Measurements from ENCODE around the gene NUDT22.
A peak's percentile ranks its signal among the peaks of the same experiment; 100 is the strongest.

Gene NUDT22

DNA sequence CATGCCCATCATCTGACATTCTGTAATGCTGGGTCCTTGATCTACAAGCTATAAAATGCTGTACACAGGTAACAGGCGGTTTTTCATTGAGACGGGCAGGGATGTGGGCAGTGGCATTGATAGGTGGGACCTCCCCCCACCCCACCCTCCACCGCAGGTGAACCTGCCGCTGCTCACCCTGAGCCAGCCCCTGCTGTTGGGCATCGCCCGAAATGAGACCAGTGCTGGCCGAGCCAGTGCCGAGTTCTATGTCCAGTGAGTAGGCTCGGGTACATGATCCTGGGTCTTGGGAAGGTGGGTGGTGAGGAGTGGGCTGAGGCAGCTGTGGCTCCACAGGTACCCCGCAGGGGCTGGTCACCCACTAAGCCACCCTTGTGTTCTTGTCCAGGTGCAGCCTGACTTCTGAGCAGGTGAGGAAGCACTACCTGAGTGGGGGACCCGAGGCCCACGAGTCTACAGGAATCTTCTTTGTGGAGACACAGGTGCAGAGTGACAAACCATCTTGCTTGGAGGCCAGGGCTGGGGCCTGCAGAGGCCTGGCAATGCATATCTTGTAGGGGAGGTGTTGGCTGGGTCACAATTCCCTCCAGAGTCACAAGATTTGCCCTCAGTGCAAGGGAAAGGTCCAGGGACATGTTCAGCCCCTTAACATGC is 3.1 kb downstream of the NUDT22 start:
- H3K36me3 Mint-ChIP-seq (ENCODE audit: low read depth) = no peaks in the 10 kb centered on the region
- H3K27me3 Mint-ChIP-seq (ENCODE audit: low read depth) = no peaks in the 10 kb centered on the region
- H3K9me3 Mint-ChIP-seq = no peaks in the 10 kb centered on the region
- peaks cover 36% of the 10 kb centered on the region for H3K4me1 Mint-ChIP-seq (ENCODE audit: low read depth)
- H3K27ac Mint-ChIP-seq = peak overlapping the region; percentile 26
- H3K4me3 Mint-ChIP-seq = peak overlapping the region; percentile 85

DNA sequence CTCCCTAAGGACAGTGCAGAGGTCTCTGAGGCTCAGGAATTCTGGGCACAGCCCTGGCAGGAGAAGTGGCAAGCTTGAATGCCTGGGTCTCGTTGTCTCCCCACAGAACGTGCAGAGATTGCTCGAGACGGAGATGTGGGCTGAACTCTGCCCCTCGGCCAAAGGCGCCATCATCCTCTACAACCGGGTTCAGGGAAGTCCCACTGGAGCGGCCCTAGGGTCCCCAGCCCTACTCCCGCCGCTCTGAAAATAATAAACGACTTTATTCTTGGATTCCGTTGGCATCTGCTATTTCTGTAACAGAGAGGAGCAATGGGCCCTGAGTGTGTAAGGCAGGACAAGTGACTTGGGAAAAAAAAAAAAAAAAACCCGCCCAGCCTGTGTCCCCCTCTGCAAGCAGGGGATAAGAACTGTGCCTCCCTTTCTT is 3.7 kb downstream of the NUDT22 start:
- no peaks in the 10 kb centered on the region for H3K27me3 Mint-ChIP-seq (ENCODE audit: low read depth)

DNA sequence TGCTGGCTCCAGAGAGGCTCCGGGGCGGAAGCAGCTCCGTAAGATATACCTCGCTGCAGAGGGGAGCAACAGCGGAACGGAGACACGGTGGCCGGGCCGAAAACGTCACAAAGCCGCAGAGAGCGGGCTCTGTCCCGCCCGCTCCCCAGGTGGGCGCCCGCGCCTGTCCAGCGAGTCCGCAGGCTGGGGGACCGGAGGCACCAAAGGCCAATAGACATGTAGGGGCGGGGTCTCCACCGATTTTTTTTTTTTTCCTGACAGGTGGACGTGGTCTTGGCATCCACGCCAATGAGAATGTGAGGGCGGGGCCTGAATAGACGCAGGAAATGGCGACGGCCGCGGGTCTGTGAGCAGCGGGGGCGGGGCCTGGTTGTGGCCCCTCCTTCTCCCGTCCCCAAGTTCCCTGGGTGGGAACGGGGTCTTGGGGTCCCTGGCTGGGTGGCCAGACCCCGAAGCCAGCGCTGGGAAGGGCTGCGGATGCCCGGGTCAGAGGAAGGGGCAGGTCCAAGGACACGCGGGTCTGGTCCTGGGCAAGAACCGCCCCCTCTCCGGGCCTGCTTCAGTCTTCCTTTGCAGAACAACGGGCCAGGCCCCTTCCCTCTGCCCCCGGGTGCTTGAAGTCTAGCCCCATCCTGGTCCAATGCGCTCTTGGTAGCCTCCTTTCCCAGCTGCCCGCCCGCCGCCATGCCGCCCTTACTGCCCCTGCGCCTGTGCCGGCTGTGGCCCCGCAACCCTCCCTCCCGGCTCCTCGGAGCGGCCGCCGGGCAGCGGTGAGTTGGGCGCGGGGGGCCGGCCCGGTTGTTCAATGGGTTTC is 4.3 kb downstream of the NUDT22 start, which contains the start of gene DNAJC4:
Gene DNAJC4, plus strand, starts transcription at position 378 of the 814 bp plus-strand sequence. Its CDS starts 307 bp downstream, at position 685.
- Mint-ChIP-seq H3K4me1 (ENCODE audit: low read depth) (peaks cover 35% of the 10 kb centered on the region), H3K9me3 (no peaks in the 10 kb centered on the region), H3K27me3 (ENCODE audit: low read depth) (no peaks in the 10 kb centered on the region), H3K27ac (peak within 1 kb of the TSS; percentile 91), H3K36me3 (ENCODE audit: low read depth) (no peaks in the 10 kb centered on the region), H3K4me3 (peak within 1 kb of the TSS; percentile 85)

More for the DNA sequence above, 3.7 kb downstream of the NUDT22 start:
- Mint-ChIP-seq H3K27ac (peak overlapping the region; percentile 91), H3K4me1 (ENCODE audit: low read depth) (peaks cover 36% of the 10 kb centered on the region), H3K36me3 (ENCODE audit: low read depth) (no peaks in the 10 kb centered on the region), H3K9me3 (no peaks in the 10 kb centered on the region), H3K4me3 (peak overlapping the region; percentile 85)

DNA sequence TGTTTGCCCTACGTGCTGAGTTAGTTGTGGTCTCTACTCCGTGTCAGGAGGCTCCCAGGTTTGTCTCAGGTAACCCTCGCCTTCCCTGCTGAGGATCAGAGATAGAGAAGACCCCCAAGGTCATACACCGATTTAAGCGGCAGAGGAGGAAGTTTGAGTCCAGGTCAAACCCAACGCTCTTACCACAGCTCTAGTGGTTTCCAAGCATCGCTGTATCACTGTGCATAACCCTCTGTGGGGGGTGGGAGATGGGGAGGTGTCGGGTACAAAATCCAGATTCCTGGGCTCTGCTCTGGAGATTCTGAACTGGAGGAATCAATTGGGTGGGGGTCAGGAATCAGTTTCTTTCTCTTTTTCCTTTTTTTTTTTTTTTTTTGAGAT is 4.9 kb downstream of the NUDT22 start:
- H3K36me3 Mint-ChIP-seq (ENCODE audit: low read depth) = no peaks in the 10 kb centered on the region
- H3K27me3 Mint-ChIP-seq (ENCODE audit: low read depth) = no peaks in the 10 kb centered on the region
- H3K4me1 Mint-ChIP-seq (ENCODE audit: low read depth) = peaks cover 38% of the 10 kb centered on the region
- H3K27ac Mint-ChIP-seq = peak overlapping the region; percentile 87
- H3K9me3 Mint-ChIP-seq = no peaks in the 10 kb centered on the region
- H3K4me3 Mint-ChIP-seq = peak overlapping the region; percentile 85

DNA sequence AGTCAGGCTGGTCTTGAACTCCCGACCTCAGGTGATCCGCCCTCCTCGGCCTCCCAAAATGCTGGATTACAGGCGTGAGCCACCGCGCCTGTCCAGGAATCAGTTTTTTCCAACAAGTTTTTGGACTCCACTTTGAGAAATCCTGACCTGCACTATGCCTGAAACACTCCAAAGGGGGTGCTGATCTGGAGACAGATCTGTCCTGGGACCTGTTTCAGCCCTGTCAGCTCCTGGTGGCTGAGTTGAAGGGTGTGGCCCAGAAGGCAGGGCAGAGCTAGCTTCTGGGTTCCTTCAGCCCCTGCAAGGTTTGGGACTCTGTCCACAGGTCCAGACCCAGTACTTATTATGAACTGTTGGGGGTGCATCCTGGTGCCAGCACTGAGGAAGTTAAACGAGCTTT is 5.5 kb downstream of the NUDT22 start:
- Mint-ChIP-seq H3K27me3 (ENCODE audit: low read depth) (no peaks in the 10 kb centered on the region), H3K9me3 (no peaks in the 10 kb centered on the region), H3K4me1 (ENCODE audit: low read depth) (peaks cover 38% of the 10 kb centered on the region), H3K4me3 (peak overlapping the region; percentile 85), H3K36me3 (ENCODE audit: low read depth) (no peaks in the 10 kb centered on the region), H3K27ac (no peak overlapping the region)

DNA sequence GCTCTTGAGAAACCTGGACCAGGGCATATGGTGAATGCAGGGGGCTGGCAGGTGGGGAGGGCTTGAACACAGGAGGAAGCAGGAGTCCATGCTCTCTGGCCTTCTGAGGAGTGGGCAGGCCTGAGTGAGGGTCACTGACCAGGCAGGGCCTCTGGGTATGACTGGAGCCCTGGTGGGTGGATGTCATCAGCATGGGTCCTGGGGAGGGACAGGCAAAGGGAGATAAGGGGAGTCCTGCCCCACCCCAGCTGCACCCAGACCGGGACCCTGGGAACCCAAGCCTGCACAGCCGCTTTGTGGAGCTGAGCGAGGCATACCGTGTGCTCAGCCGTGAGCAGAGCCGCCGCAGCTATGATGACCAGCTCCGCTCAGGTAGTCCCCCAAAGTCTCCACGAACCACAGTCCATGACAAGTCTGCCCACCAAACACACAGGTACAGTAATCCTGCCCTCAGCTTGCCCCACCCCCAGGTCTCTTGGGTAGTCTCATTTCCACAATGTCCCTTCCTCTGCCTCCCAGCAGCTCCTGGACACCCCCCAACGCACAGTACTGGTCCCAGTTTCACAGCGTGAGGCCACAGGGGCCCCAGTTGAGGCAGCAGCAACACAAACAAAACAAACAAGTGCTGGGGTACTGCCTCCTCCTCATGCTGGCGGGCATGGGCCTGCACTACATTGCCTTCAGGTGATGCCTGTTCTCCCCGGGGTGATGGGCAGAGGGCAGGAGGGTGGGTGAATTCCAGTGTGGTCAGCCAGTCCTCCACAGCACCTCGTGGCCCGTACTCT is 6.3 kb downstream of the NUDT22 start:
- Mint-ChIP-seq H3K9me3 (no peaks in the 10 kb centered on the region), H3K36me3 (ENCODE audit: low read depth) (peaks cover 2% of the 10 kb centered on the region), H3K4me3 (peak overlapping the region; percentile 85), H3K27ac (no peak overlapping the region), H3K4me1 (ENCODE audit: low read depth) (peaks cover 35% of the 10 kb centered on the region), H3K27me3 (ENCODE audit: low read depth) (no peaks in the 10 kb centered on the region)

DNA sequence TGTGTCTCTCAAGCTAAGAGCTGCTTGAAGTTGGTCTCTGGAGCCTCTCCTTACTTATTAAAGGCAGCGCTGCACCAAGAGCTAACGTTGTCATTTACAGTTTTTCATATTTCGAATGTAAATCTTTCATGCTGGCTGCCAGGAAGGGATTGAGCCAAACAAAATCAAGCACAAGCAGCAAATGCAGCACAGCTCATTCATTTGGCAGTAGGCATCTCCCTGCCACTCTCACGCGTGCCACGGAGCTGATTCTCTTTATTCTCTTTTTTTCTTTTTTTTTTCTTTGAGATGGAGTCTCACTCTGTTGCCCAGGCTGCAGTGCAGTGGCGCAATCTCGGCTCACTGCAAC is 6.9 kb downstream of the NUDT22 start:
- H3K4me1 Mint-ChIP-seq (ENCODE audit: low read depth) = peaks cover 31% of the 10 kb centered on the region
- no peak overlapping the region for H3K27ac Mint-ChIP-seq
- H3K27me3 Mint-ChIP-seq (ENCODE audit: low read depth) = no peaks in the 10 kb centered on the region
- peaks cover 2% of the 10 kb centered on the region for H3K36me3 Mint-ChIP-seq (ENCODE audit: low read depth)
- H3K9me3 Mint-ChIP-seq = no peaks in the 10 kb centered on the region
- peak overlapping the region; percentile 60 for H3K4me3 Mint-ChIP-seq

DNA sequence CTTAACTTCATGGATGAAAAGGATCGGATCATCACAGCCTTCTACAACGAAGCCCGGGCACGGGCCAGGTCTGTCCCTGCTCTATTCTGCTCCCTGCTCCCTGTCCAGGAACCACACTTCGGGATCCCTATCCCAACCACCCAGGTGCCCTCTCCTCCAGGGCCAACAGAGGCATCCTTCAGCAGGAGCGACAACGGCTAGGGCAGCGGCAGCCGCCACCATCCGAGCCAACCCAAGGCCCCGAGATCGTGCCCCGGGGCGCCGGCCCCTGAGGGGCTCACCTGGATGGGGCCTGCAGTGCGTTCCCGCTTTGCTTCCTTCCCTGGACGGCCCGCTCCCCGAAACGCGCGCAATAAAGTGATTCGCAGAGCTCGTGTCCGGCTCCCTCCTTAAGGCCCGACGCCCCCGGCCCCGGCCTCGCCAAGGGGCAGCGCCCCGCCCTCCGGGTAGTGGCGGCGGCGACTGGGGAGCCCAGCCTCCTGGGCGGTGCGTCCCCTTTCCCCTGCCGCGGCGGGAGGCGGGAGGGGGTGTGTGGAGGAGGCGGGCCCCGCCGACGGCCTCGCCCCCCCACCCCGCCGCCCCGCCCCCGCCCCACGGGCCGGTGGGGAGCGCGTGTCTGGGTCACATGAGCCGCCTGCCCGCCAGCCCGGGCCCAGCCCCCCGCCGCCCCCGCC is 8.0 kb downstream of the NUDT22 start, which contains the start of gene VEGFB:
Gene VEGFB, plus strand, starts transcription at position 672 of the 674 bp plus-strand sequence. CDS start 250 bp downstream, outside the sequence.
- H3K4me3 Mint-ChIP-seq = peak within 1 kb of the TSS; percentile 83
- peak within 1 kb of the TSS; percentile 57 for H3K27ac Mint-ChIP-seq
- no peaks in the 10 kb centered on the region for H3K9me3 Mint-ChIP-seq
- H3K36me3 Mint-ChIP-seq (ENCODE audit: low read depth) = peaks cover 9% of the 10 kb centered on the region
- no peaks in the 10 kb centered on the region for H3K27me3 Mint-ChIP-seq (ENCODE audit: low read depth)
- peaks cover 33% of the 10 kb centered on the region for H3K4me1 Mint-ChIP-seq (ENCODE audit: low read depth)

DNA sequence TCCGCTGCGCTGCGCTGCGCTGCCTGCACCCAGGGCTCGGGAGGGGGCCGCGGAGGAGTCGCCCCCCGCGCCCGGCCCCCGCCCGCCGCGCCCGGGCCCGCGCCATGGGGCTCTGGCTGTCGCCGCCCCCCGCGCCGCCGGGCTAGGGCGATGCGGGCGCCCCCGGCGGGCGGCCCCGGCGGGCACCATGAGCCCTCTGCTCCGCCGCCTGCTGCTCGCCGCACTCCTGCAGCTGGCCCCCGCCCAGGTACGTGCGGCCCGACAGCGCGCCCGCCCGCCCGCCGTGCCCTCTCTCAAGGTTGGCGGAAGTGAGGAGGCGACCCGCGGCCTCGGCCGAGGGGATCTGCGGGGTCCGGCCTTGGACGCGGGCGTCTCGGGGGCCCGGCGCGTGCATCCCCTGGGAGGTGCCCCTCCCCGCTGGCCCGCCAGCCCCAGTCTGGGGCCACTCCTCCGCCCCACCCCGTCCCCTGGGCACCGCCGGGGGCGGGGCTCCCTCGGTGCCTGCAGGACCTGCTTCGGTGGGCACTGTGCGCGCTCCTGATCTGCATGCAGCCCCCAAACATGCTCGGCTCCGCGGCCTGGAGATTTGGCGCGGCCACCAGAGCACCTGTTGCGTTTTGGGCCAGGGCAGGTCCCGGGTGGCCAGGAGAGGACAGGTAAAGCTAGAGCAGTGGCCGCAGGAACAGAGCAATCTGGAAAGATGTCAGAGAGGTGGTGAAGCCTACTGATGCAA is 8.7 kb downstream of the NUDT22 start:
- H3K27ac Mint-ChIP-seq = peak overlapping the region; percentile 8
- peaks cover 9% of the 10 kb centered on the region for H3K36me3 Mint-ChIP-seq (ENCODE audit: low read depth)
- no peaks in the 10 kb centered on the region for H3K27me3 Mint-ChIP-seq (ENCODE audit: low read depth)
- H3K4me3 Mint-ChIP-seq = peak overlapping the region; percentile 83
- H3K4me1 Mint-ChIP-seq (ENCODE audit: low read depth) = peaks cover 28% of the 10 kb centered on the region
- no peaks in the 10 kb centered on the region for H3K9me3 Mint-ChIP-seq

DNA sequence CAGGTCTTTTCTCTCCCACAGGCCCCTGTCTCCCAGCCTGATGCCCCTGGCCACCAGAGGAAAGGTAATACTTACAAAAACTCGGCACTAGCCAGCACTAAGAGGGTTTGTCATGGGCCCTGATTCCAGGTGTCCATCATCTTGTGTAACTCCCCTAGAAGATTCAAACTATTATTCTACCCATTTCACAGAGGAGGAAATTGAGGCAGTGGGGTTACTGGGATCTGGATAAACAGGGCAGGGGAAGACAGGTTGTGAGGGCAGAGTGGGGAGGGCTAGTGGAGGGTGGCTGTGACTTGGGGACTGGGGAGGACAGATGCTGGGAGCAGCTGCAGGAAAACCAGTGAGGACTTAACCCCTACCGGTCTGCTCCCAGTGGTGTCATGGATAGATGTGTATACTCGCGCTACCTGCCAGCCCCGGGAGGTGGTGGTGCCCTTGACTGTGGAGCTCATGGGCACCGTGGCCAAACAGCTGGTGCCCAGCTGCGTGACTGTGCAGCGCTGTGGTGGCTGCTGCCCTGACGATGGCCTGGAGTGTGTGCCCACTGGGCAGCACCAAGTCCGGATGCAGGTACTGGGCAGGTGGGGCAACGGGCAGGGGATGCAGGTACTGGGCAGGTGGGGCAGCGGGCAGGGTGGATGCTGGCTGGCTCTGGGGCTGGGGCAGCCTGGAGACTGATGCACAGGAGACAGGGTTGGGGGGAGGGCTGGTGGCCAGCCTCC is 9.5 kb downstream of the NUDT22 start:
- H3K4me3 Mint-ChIP-seq = peak overlapping the region; percentile 83
- H3K27ac Mint-ChIP-seq = peak overlapping the region; percentile 57

DNA sequence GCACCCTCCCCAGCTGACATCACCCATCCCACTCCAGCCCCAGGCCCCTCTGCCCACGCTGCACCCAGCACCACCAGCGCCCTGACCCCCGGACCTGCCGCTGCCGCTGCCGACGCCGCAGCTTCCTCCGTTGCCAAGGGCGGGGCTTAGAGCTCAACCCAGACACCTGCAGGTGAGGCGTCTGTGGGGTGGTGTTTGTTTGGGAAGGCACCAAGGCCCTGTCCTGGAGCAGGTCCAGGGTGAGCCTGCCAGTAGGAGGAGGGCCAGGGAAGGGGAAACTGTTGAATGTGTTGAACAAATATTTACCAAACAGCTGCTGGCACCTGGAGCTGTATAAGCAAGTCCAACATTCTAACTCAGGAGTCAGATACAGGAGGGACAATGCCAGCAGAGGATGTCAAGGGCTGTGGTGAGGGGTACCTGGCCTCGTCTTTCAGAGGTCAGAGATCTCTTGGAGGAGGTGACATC is 11.4 kb downstream of the NUDT22 start:
- H3K27ac Mint-ChIP-seq = no peak overlapping the region
- no peak overlapping the region for H3K4me3 Mint-ChIP-seq

More for the DNA sequence above, 9.5 kb downstream of the NUDT22 start:
- Mint-ChIP-seq H3K4me1 (ENCODE audit: low read depth) (peaks cover 31% of the 10 kb centered on the region), H3K9me3 (no peaks in the 10 kb centered on the region), H3K36me3 (ENCODE audit: low read depth) (peaks cover 11% of the 10 kb centered on the region), H3K27me3 (ENCODE audit: low read depth) (no peaks in the 10 kb centered on the region)

DNA sequence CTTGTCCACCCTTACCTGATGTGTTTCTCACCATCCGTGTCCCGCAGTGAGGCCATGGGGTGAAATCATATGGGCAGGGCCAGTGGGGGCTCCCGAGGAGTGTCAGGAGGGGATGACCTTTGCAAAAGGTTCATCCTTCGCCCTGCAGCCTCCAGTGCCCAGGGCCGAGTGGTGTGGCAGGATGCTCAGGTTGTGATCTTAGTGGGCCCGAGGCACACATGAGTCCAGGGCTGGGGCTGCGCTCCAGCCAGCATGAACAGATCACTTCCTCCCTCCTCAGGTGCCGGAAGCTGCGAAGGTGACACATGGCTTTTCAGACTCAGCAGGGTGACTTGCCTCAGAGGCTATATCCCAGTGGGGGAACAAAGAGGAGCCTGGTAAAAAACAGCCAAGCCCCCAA is 12.0 kb downstream of the NUDT22 start:
- Mint-ChIP-seq H3K4me3 (no peak overlapping the region), H3K27me3 (ENCODE audit: low read depth) (no peaks in the 10 kb centered on the region), H3K36me3 (ENCODE audit: low read depth) (peaks cover 11% of the 10 kb centered on the region), H3K4me1 (ENCODE audit: low read depth) (peaks cover 28% of the 10 kb centered on the region), H3K27ac (no peak overlapping the region), H3K9me3 (no peaks in the 10 kb centered on the region)

More for the DNA sequence above, 11.4 kb downstream of the NUDT22 start:
- Mint-ChIP-seq H3K9me3 (no peaks in the 10 kb centered on the region), H3K36me3 (ENCODE audit: low read depth) (peaks cover 11% of the 10 kb centered on the region), H3K4me1 (ENCODE audit: low read depth) (peaks cover 28% of the 10 kb centered on the region), H3K27me3 (ENCODE audit: low read depth) (no peaks in the 10 kb centered on the region)

DNA sequence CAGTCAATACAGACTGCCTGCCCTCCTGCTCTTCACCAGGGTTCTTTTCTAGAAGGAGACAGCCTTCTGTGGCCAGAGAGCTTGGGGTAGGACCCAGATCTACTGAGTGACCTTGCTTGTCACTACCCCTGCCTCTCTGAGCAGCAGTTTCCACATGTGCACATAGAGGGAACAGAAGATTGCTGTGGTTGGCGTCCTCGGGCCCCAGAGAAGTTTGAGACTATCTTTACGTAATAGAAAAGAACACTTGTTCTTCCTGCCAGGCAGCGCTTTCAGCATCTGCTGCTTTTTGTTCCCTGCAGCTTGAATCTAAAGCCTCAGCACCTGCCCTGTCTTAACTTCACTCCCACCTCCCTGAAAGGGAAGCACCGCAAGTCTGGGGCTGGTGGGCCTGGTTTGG is 12.9 kb downstream of the NUDT22 start:
- H3K9me3 Mint-ChIP-seq = no peaks in the 10 kb centered on the region
- no peak overlapping the region for H3K4me3 Mint-ChIP-seq
- peaks cover 27% of the 10 kb centered on the region for H3K4me1 Mint-ChIP-seq (ENCODE audit: low read depth)
- H3K27ac Mint-ChIP-seq = peak overlapping the region; percentile 52
- H3K27me3 Mint-ChIP-seq (ENCODE audit: low read depth) = no peaks in the 10 kb centered on the region
- H3K36me3 Mint-ChIP-seq (ENCODE audit: low read depth) = peaks cover 11% of the 10 kb centered on the region

Measured in T-helper 1 cell treated with Interleukin-12 subunit alpha and Interleukin-12 subunit beta and Interleukin-4 antibody, amounts not matched to agents 30 μg/mL and 1 μg/mL, for 36 hours (primary cell).